SK-N-MC (cell line): ENCODE results near the gene ZNF485.
A peak's percentile ranks its signal among the peaks of the same experiment; 100 is the strongest.

Experiments
- DNase-seq: peaks from one replicate; pipeline ENCODE4 v3.0.0-alpha.2; 2011; ENCODE audit warnings: low read depth, low spot score
- H3K27ac ChIP-seq: fragments of 200-600 bp; sonication (generic); 2 replicates; pipeline ENCODE4 v1.5.1; 2016; ENCODE audit warnings: mixed run types
- H3K36me3 ChIP-seq: fragments of 200-600 bp; sonication (generic); 2 replicates; pipeline ENCODE4 v1.6.1; 2017; ENCODE audit warnings: antibody characterized with exemption, low read length, mixed read lengths; ENCODE audit not compliant: insufficient read depth
- H3K4me3 ChIP-seq: fragments of 200-600 bp; sonication (generic); 2 replicates; pipeline ENCODE4 v1.5.1; 2016
- H3K9ac ChIP-seq: fragments of 200-600 bp; sonication (generic); 2 replicates; pipeline ENCODE4 v1.8.0; 2017; ENCODE audit warnings: mixed run types, mixed read lengths; ENCODE audit not compliant: insufficient read length
- H3K9me3 ChIP-seq: fragments of 200-600 bp; sonication (generic); 2 replicates; pipeline ENCODE4 v1.6.1; 2017; ENCODE audit warnings: low read depth, mild to moderate bottlenecking, antibody characterized with exemption, low read length, moderate library complexity, mixed read lengths
- EZH2 ChIP-seq: fragments of 200-600 bp; sonication (generic); IDR thresholded peaks from one replicate; pipeline ENCODE4 v1.6.1; 2017; ENCODE audit warnings: antibody characterized with exemption
- FOXP2 ChIP-seq: optimal IDR thresholded peaks from 2 replicates; pipeline ENCODE3; 2011; ENCODE audit warnings: mild to moderate bottlenecking, moderate library complexity; ENCODE audit not compliant: insufficient read depth; ENCODE audit errors: extremely low read length, control extremely low read depth
- POLR2AphosphoS5 ChIP-seq: IDR thresholded peaks from 2 replicates; pipeline ENCODE4 v1.6.1; 2012; ENCODE audit warnings: mild to moderate bottlenecking, low read depth, low read length, borderline replicate concordance

Gene ZNF485

GRCh38 chr10:43606323-43607198, at the start of gene ZNF485:
Gene ZNF485, plus strand, starts transcription at chr10:43606438. Its CDS starts 613 bp downstream, at chr10:43607051.
- H3K9ac ChIP-seq: peak within 1 kb of the TSS; percentile 62
- H3K27ac ChIP-seq: no peak within 1 kb of the TSS
- TF ChIP-seq POLR2AphosphoS5 (peak; percentile 78), EZH2 (no peak), FOXP2 (no peak)
- no peaks in the 10 kb centered on the region for H3K9me3 ChIP-seq
- no peaks in the 10 kb centered on the region; the same call in 1 of the 2 replicates for H3K36me3 ChIP-seq
- H3K4me3 ChIP-seq: peak within 1 kb of the TSS; percentile 78
- no peak for DNase-seq

DNA sequence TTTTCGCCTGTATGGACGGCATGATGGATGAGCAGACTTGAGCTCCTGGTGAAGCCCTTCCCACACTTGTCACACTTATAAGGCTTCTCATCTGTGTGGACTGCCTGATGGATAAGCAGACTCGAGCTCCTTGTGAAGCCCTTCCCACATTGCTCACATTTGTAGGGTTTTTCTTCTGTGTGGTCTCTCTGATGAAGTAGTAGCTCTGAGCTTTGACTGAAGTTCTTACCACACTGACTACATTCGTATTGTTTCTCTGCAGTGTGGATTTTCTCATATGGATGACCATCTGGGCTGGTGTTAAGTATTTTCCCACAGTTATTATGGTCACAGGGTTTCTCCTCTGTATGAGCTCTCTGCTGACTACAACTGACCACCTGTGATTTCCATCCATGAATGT, 49.0 kb upstream of the ZNF485 start:
- TF ChIP-seq FOXP2 (no peak), EZH2 (no peak), POLR2AphosphoS5 (no peak)
- H3K9me3 ChIP-seq: no peaks in the 10 kb centered on the region
- H3K4me3 ChIP-seq: no peak overlapping the region
- H3K9ac ChIP-seq: no peak overlapping the region
- H3K27ac ChIP-seq: no peak overlapping the region
- peaks cover 19% of the 10 kb centered on the region for H3K36me3 ChIP-seq
- no peak for DNase-seq

- TF ChIP-seq POLR2AphosphoS5 (no peak), EZH2 (no peak), FOXP2 (no peak)
- peaks cover 25% of the 10 kb centered on the region; the same call in 1 of the 2 replicates for H3K36me3 ChIP-seq
- H3K9ac ChIP-seq: no peak overlapping the region
- no peak overlapping the region for H3K4me3 ChIP-seq
- no peak overlapping the region for H3K27ac ChIP-seq
- no peak for DNase-seq
- H3K9me3 ChIP-seq: no peaks in the 10 kb centered on the region
Measured at GRCh38 chr10:43569681-43570080, 36.6 kb upstream of the ZNF485 start.

GRCh38 chr10:43570971-43571370, 35.3 kb upstream of the ZNF485 start:
- no peak overlapping the region for H3K27ac ChIP-seq
- H3K9ac ChIP-seq: no peak overlapping the region
- no peak overlapping the region for H3K4me3 ChIP-seq
- H3K9me3 ChIP-seq: no peaks in the 10 kb centered on the region
- no peak for DNase-seq
- TF ChIP-seq FOXP2 (no peak), EZH2 (no peak), POLR2AphosphoS5 (no peak)
- peaks cover 23% of the 10 kb centered on the region; the same call in 1 of the 2 replicates for H3K36me3 ChIP-seq

DNA sequence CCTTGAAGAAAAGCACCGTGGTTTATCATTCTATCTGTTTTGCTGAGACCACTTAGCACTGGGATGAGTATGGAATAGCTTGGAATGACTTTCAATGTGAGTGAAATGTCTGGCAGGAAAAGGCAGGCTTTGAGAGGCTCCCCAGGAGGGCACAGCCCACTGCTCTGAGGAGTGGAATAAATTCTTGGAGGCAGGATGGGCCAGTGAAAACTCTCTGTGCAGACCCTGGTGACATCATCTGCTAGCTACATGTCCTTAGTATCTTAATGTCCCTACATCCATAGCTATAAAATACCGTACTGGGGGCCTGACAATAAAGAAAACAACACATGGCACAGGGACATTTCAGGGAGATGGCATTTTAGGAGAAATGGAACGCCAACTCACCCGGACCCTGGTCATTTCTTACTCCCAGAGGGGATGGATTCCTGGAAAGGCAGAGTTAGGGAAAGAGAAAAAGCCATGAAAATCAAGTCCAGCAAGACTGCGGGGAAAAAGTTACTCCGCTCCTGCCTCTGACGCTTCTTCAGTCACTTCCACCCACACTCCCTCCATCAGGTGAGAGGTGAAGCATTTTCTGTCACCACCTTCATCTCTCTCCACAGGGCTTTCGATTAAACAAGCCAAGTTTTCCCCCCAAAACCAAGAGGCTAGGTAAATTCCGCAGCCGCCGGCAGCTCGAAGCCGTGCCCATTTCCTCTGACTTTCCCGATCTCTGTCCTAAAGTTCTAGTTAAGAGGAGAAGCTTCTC, 32.8 kb upstream of the ZNF485 start:
- no peak for DNase-seq
- H3K36me3 ChIP-seq: peaks cover 8% of the 10 kb centered on the region; the same call in 1 of the 2 replicates
- H3K9me3 ChIP-seq: no peaks in the 10 kb centered on the region
- TF ChIP-seq POLR2AphosphoS5 (no peak), FOXP2 (no peak), EZH2 (no peak)
- H3K4me3 ChIP-seq: peak overlapping the region; percentile 74
- H3K27ac ChIP-seq: no peak overlapping the region
- no peak overlapping the region for H3K9ac ChIP-seq

GRCh38 chr10:43574001-43574892, 32.0 kb upstream of the ZNF485 start, which contains the start of gene ZNF239:
Gene ZNF239, minus strand, starts transcription at chr10:43574616. Its CDS starts 16,537 bp downstream, at chr10:43558079.
- H3K9me3 ChIP-seq: no peaks in the 10 kb centered on the region
- peaks cover 5% of the 10 kb centered on the region; the same call in 1 of the 2 replicates for H3K36me3 ChIP-seq
- H3K4me3 ChIP-seq: peak within 1 kb of the TSS; percentile 74
- peak; percentile 60; the same call in 1 of the 2 replicates for TF ChIP-seq POLR2AphosphoS5
- TF ChIP-seq FOXP2: no peak
- peak within 1 kb of the TSS; percentile 20 for H3K9ac ChIP-seq
- no peak for DNase-seq
- H3K27ac ChIP-seq: no peak within 1 kb of the TSS

- no peak overlapping the region for H3K27ac ChIP-seq
- H3K9me3 ChIP-seq: no peaks in the 10 kb centered on the region
- no peak overlapping the region for H3K9ac ChIP-seq
- TF ChIP-seq POLR2AphosphoS5 (no peak), EZH2 (no peak), FOXP2 (no peak)
- DNase-seq: no peak
- peak overlapping the region; percentile 74 for H3K4me3 ChIP-seq
- peaks cover 3% of the 10 kb centered on the region; the same call in 1 of the 2 replicates for H3K36me3 ChIP-seq
Measured at GRCh38 chr10:43574906-43575305, 31.3 kb upstream of the ZNF485 start.
